HCT116 (cell line): ENCODE measurements around the gene VPS37D. TPM values are rescaled to one million over a fixed set of nuclear protein-coding genes. Genes with fewer than 3 reads are reported as not detected.

Experiments used
- ATAC-seq: fragments of 200-7000 bp; cut with Tn5 transposase; 2 replicates; pipeline ENCODE4 v1.9.1; 2020; ENCODE audit warnings: mild to moderate bottlenecking, moderate library complexity
- BruUV-seq: library from RNA; stranded (reverse); fragments of 400-500 nt; replicated peaks from 2 replicates; lab custom pipeline; 2021; lab: Mats Ljungman, UMichigan
- CTCF ChIA-PET: fragments of 300-600 bp; sonication (Branson Sonifier 250); formaldehyde crosslinking; loops from one replicate; lab custom pipeline; 2021; ENCODE audit warnings: antibody characterized with exemption; lab: Charles Lee
- POLR2A ChIA-PET: fragments of 300-600, 350-600 bp; sonication (Branson Sonifier 250); formaldehyde crosslinking; loops from one replicate; lab custom pipeline; 2021; ENCODE audit warnings: antibody characterized with exemption; lab: Charles Lee
- RAD21 ChIA-PET, 2 experiments: fragments of 300-600 bp; sonication (Branson Sonifier 250); formaldehyde crosslinking; loops; one replicate each; lab custom pipeline; 2023; ENCODE audit warnings: low total read pairs in 2 of 2; ENCODE audit not compliant: uncharacterized antibody in 2 of 2, unreplicated experiment in 2 of 2, low non-redundant PET in 1 of 2; lab: Charles Lee
- DNase-seq: peaks from one replicate; pipeline ENCODE4 v3.0.0-alpha.2; 2010; ENCODE audit warnings: low read depth, low spot score
- H2AFZ ChIP-seq: fragments of 200-600 bp; shearing (Covaris generic), sonication (generic); 2 replicates; pipeline ENCODE4 v1.6.1; 2017; ENCODE audit warnings: low read depth, mixed run types, mixed read lengths, antibody characterized with exemption, low read length; ENCODE audit not compliant: poor library complexity, severe bottlenecking
- H3K27ac ChIP-seq: 2 replicates; pipeline ENCODE4 v1.5.1; 2012; ENCODE audit warnings: low read depth, low read length
- H3K27me3 ChIP-seq: fragments of 200-600 bp; sonication (generic); 2 replicates; pipeline ENCODE4 v1.6.1; 2016; ENCODE audit warnings: mixed run types, low read length, mixed read lengths; ENCODE audit not compliant: insufficient read depth
- H3K36me3 ChIP-seq, 2 experiments: fragments of 200-500 bp in 1 of 2; fragments of 200-600 bp in 1 of 2; sonication (Bioruptor generic) in 1 of 2; sonication (generic) in 1 of 2; 2 replicates each; pipeline versions ENCODE4 v1.5.1 to v1.6.1; 2014 to 2016; ENCODE audit warnings: low read length in 2 of 2, inconsistent platforms in 1 of 2, mixed read lengths in 1 of 2, mixed run types in 1 of 2; ENCODE audit not compliant: insufficient read depth in 2 of 2, control insufficient read depth in 1 of 2
- H3K4me1 ChIP-seq, 2 experiments: fragments of 200-600 bp in 1 of 2; sonication (generic) in 1 of 2; 2 replicates each; pipeline versions ENCODE4 v1.5.1 to v1.6.1; 2012 to 2017; ENCODE audit warnings: low read length in 2 of 2, inconsistent platforms in 1 of 2, mild to moderate bottlenecking in 1 of 2, mixed read lengths in 1 of 2, mixed run types in 1 of 2, moderate library complexity in 1 of 2; ENCODE audit not compliant: insufficient read depth in 2 of 2, control insufficient read depth in 1 of 2
- H3K4me2 ChIP-seq: fragments of 200-600 bp; sonication (generic); 2 replicates; pipeline ENCODE4 v1.6.1; 2017; ENCODE audit warnings: mixed run types, low read length, mixed read lengths
- H3K4me3 ChIP-seq, 2 experiments: fragments of 200-600 bp in 1 of 2; sonication (generic) in 1 of 2; replicated peaks in 1 of 2; 2 replicates each; pipeline ENCODE4 v1.5.1; 2011 to 2016; ENCODE audit warnings: low read length in 2 of 2, control low read depth in 1 of 2, low read depth in 1 of 2, mild to moderate bottlenecking in 1 of 2, mixed read lengths in 1 of 2, mixed run types in 1 of 2
- H3K79me2 ChIP-seq: fragments of 200-600 bp; sonication (generic); 2 replicates; pipeline ENCODE4 v1.6.1; 2017; ENCODE audit warnings: mild to moderate bottlenecking, mixed run types, low read length, moderate library complexity, mixed read lengths; ENCODE audit not compliant: insufficient read depth
- H3K9ac ChIP-seq: fragments of 200-600 bp; sonication (generic); 2 replicates; pipeline ENCODE4 v1.6.1; 2016; ENCODE audit warnings: low read length, mixed read lengths
- H3K9me2 ChIP-seq: fragments of 200-600 bp; sonication (generic), shearing (Covaris generic); 2 replicates; pipeline ENCODE4 v1.6.1; 2017; ENCODE audit warnings: mixed run types, mild to moderate bottlenecking, moderate library complexity; ENCODE audit not compliant: insufficient read depth
- H3K9me3 ChIP-seq, 2 experiments: fragments of 200-500 bp in 1 of 2; fragments of 200-600 bp in 1 of 2; sonication (Bioruptor generic) in 1 of 2; sonication (generic) in 1 of 2; 2 replicates each; pipeline ENCODE4 v1.6.1; 2014 to 2017; ENCODE audit warnings: low read length in 2 of 2, mixed read lengths in 2 of 2, inconsistent platforms in 1 of 2, low read depth in 1 of 2, mild to moderate bottlenecking in 1 of 2, mixed run types in 1 of 2, moderate library complexity in 1 of 2; ENCODE audit not compliant: control insufficient read depth in 1 of 2, insufficient read depth in 1 of 2
- H4K20me1 ChIP-seq: fragments of 200-600 bp; sonication (generic), shearing (Covaris generic); 2 replicates; pipeline ENCODE4 v1.6.1; 2017; ENCODE audit warnings: mixed run types, mild to moderate bottlenecking, moderate library complexity; ENCODE audit not compliant: insufficient read depth
- EZH2 ChIP-seq: fragments of 200-600 bp; sonication (generic); IDR thresholded peaks from 2 replicates; pipeline ENCODE4 v1.6.1; 2017; ENCODE audit warnings: antibody characterized with exemption, mixed run types
- FOSL1 ChIP-seq: IDR thresholded peaks from 2 replicates; pipeline ENCODE4 v1.6.1; 2012; ENCODE audit warnings: low read depth
- POLR2AphosphoS5 ChIP-seq: IDR thresholded peaks from 2 replicates; pipeline ENCODE4 v1.6.1; 2011; ENCODE audit warnings: mild to moderate bottlenecking, low read depth, low read length, moderate library complexity
- RAD21 ChIP-seq: IDR thresholded peaks from 2 replicates; pipeline ENCODE4 v1.6.1; 2012; ENCODE audit warnings: low read depth, mild to moderate bottlenecking
- REST ChIP-seq: IDR thresholded peaks from 2 replicates; pipeline ENCODE4 v1.6.1; 2012; ENCODE audit warnings: low read depth
- SIN3A ChIP-seq: IDR thresholded peaks from 2 replicates; pipeline ENCODE4 v1.6.1; 2012; ENCODE audit warnings: low read depth
- intact Hi-C: fragments of 100-400 bp; cut with micrococcal nuclease; formaldehyde crosslinking; loops from 2 replicates; pipeline ENCODE4 v1.10.0; 2022
- total RNA-seq: library from RNA; stranded (reverse); gene quantifications from one replicate; pipeline ENCODE4 v1.2.1, GENCODE V29; 2021; ENCODE audit not compliant: unreplicated experiment

The VPS37D gene
- total RNA-seq, 1 experiment from 2014 or later, result 9.5 TPM

- RAD21 ChIA-PET, result no interaction called here
- POLR2A ChIA-PET, result interaction anchor here (1.1 to 2.7 kb wide), 3 partner anchors 9 to 23 kb away, joined by 3 to 8 read pairs (median 4); partner anchors contain the start of gene MLXIPL
- no peaks in the 10 kb centered on the region for H4K20me1 ChIP-seq
- H3K4me3 ChIP-seq, result no peak overlapping the region
- H3K27me3 ChIP-seq, result no peaks in the 10 kb centered on the region
- no peak overlapping the region for H2AFZ ChIP-seq
- CTCF ChIA-PET, result no interaction called here
- H3K4me1 ChIP-seq, result peaks cover 13 to 34% of the 10 kb centered on the region in 2 experiments
- H3K4me2 ChIP-seq, result peak overlapping the region; percentile 88; the same call in 1 of the 2 replicates
- no peak for ATAC-seq
- H3K9me2 ChIP-seq, result no peaks in the 10 kb centered on the region
- no peak for DNase-seq
- no peak overlapping the region for H3K9ac ChIP-seq
- no TSS peak for BruUV-seq
- TF ChIP-seq SIN3A (no peak), RAD21 (no peak), REST (no peak), EZH2 (no peak), POLR2AphosphoS5 (no peak), FOSL1 (no peak)
- TF ChIP-seq, all 23 proteins: peak for 0
- Histone ChIP-seq H3K36me3 (no peaks in the 10 kb centered on the region), H3K79me2 (no peaks in the 10 kb centered on the region), H3K27ac (no peak overlapping the region), H3K9me3 (no peaks in the 10 kb centered on the region)
- intact Hi-C loops, result no loop called here
Observed at GRCh38 chr7:73645643-73646174, 21.9 kb upstream of the VPS37D start.
